Lower leg skin (tissue), 4 donors: ENCODE results near the gene ZBTB1. TPM values are rescaled to one million over a fixed set of nuclear protein-coding genes. Genes with fewer than 3 reads are reported as not detected.

Experiments used
- DNase-seq, 2 donors: peaks; one replicate each; pipeline ENCODE4 v3.0.0-alpha.2; 2019; ENCODE audit warnings: low spot score in 2 of 2
- H3K4me3 ChIP-seq: fragments of 200-600 bp; sonication (generic); 2 replicates; pipeline ENCODE4 v1.5.1; 2017; ENCODE audit warnings: mild to moderate bottlenecking, low read depth; ENCODE audit not compliant: poor library complexity, severe bottlenecking
- POLR2A ChIP-seq, 2 donors: fragments of 450-650 bp; IDR thresholded peaks; one replicate each; pipeline ENCODE4 v1.6.1; 2016 to 2017; ENCODE audit warnings: antibody characterized with exemption in 2 of 2, mild to moderate bottlenecking in 1 of 2, moderate library complexity in 1 of 2
- WGBS, 2 donors: methylation state at CpG; one replicate each; pipeline ENCODE4 v1.1.5; 2018; 5-methylcytosine and 5-hydroxymethylcytosine counted together
- intact Hi-C: fragments of 100-400 bp; cut with DNase I; formaldehyde crosslinking; loops from one replicate; pipeline ENCODE4 v1.15.0; 2023; ENCODE audit warnings: low total_unique reads
- total RNA-seq, 4 donors: library from RNA; depleted of rRNA; stranded (reverse); fragments of >200 nt; gene quantifications; one replicate each; pipeline ENCODE4 v1.1.0, GENCODE V29; 2016
- TF ChIP-seq, protein P1 (sequence below), 3 donors: fragments of 450-650 bp; IDR thresholded peaks; one replicate each; pipeline ENCODE4 v1.5.1; 2016; ENCODE audit warnings: antibody characterized with exemption in 3 of 3, mild to moderate bottlenecking in 3 of 3, moderate library complexity in 2 of 3

Gene ZBTB1
- total RNA-seq, 4 donors from 2014 or later: 35.2 to 50.4 (median 39.4) TPM

- WGBS, 2 donors: 80 to 82% methylated on average over 3 of the region's 3 CpGs
- H3K4me3 ChIP-seq: no peak overlapping the region
- intact Hi-C loops: no loop called here
- no peak for DNase-seq
- TF ChIP-seq POLR2A (IDR thresholded peaks at IDR 0.05): no peak
- TF ChIP-seq, protein P1, sequence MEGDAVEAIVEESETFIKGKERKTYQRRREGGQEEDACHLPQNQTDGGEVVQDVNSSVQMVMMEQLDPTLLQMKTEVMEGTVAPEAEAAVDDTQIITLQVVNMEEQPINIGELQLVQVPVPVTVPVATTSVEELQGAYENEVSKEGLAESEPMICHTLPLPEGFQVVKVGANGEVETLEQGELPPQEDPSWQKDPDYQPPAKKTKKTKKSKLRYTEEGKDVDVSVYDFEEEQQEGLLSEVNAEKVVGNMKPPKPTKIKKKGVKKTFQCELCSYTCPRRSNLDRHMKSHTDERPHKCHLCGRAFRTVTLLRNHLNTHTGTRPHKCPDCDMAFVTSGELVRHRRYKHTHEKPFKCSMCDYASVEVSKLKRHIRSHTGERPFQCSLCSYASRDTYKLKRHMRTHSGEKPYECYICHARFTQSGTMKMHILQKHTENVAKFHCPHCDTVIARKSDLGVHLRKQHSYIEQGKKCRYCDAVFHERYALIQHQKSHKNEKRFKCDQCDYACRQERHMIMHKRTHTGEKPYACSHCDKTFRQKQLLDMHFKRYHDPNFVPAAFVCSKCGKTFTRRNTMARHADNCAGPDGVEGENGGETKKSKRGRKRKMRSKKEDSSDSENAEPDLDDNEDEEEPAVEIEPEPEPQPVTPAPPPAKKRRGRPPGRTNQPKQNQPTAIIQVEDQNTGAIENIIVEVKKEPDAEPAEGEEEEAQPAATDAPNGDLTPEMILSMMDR (IDR thresholded peaks at IDR 0.05): no peak
Observed at GRCh38 chr14:64468451-64468850, 36.1 kb upstream of the ZBTB1 start.

DNA sequence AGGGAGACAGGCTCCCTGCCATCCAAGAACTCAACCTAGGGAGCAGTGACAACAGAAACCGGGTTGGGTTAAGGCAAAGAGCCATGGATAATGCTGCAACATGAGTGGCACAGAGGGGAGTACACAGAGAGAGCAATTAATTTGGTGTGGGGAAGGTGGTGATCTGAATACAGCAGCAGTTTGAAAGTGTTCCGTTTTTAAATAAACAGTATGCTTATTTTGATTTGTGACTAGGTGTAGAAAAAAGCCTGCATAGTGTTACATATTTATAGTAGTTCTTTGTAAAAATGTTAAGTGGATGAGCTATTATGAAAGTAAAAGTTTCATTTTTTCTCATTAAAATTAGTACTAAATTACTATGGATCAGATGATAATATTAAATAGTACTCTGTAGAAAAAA lies 30.5 kb upstream of the ZBTB1 start:
- WGBS, 2 donors: 54 to 58% methylated on average over 2 of the region's 2 CpGs
- DNase-seq: no peak
- no peak for TF ChIP-seq POLR2A (IDR thresholded peaks at IDR 0.05)
- TF ChIP-seq, protein P1 (IDR thresholded peaks at IDR 0.05): no peak
- intact Hi-C loops: no loop called here
- no peak overlapping the region for H3K4me3 ChIP-seq

- H3K4me3 ChIP-seq: no peak overlapping the region
- TF ChIP-seq, protein P1 (IDR thresholded peaks at IDR 0.05): no peak
- no peak for TF ChIP-seq POLR2A (IDR thresholded peaks at IDR 0.05)
- 80 to 94% methylated on average over 4 of the region's 4 CpGs for WGBS, 2 donors
- no peak for DNase-seq
- intact Hi-C loops: no loop called here
Observed at GRCh38 chr14:64474698-64475097, 29.9 kb upstream of the ZBTB1 start.

DNA sequence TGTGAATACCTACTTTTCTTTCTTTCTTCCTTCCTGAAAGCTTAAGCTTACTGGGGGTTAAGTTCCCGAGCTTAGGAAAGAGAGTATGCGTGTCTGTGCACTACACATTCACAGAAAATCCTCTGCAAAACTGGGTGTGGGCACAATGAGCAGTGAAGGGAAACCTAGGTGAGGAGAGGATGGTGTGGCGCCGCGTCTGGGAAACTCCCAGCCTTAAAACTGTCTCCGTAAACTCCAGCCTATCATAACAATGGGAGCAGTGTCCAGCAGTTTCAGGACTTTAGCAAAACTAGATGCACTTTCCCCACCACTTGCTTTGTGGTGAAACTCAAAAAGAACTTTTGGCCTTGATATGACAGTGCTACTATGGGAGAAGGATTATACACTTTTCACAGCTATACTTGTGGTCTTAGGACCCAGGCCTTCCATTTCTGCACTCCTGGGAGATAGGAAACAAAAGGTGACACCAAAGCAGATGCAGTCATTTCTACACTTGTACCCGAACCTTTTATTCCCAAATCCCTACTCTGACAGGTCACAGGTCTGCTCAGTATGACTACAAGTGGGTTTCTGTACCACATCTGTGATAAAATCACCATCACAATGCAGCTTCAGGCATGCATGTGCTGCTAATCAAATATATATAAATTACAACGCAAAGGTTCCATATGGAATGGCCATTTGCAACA lies 28.8 kb upstream of the ZBTB1 start:
- no peak overlapping the region for H3K4me3 ChIP-seq
- intact Hi-C loops: no loop called here
- no peak for DNase-seq
- WGBS, 2 donors: 87 to 90% methylated on average over 8 of the region's 8 CpGs
- TF ChIP-seq POLR2A (IDR thresholded peaks at IDR 0.05): no peak
- TF ChIP-seq, protein P1 (IDR thresholded peaks at IDR 0.05): no peak

- intact Hi-C loops: no loop called here
- TF ChIP-seq POLR2A (IDR thresholded peaks at IDR 0.05): no peak
- TF ChIP-seq, protein P1 (IDR thresholded peaks at IDR 0.05): no peak
Observed at GRCh38 chr14:64476438-64476837, 28.1 kb upstream of the ZBTB1 start.

More at GRCh38 chr14:64476438-64476837, 28.1 kb upstream of the ZBTB1 start:
- no peak for DNase-seq
- no peak overlapping the region for H3K4me3 ChIP-seq
- 92 to 96% methylated on average over 8 of the region's 8 CpGs for WGBS, 2 donors
